IPS-15b (cell line): Measurements from ENCODE around the gene PLXDC1.

Experiments
- H3K27me3 ChIP-seq: one replicate; pipeline ENCODE4 v1.6.1; 2013; ENCODE audit warnings: low read length; ENCODE audit not compliant: control insufficient read depth, insufficient read depth
- H3K36me3 ChIP-seq: one replicate; pipeline ENCODE4 v1.6.1; 2013; ENCODE audit warnings: low read length; ENCODE audit not compliant: control insufficient read depth, insufficient read depth
- H3K4me1 ChIP-seq: one replicate; pipeline ENCODE4 v1.6.1; 2013; ENCODE audit warnings: mild to moderate bottlenecking, low read length; ENCODE audit not compliant: control insufficient read depth, insufficient read depth
- H3K4me3 ChIP-seq: one replicate; pipeline ENCODE4 v1.5.1; 2013; ENCODE audit warnings: low read depth, low read length
- H3K9ac ChIP-seq: one replicate; pipeline ENCODE4 v1.6.1; 2013; ENCODE audit warnings: low read depth, mild to moderate bottlenecking, low read length
- H3K9me3 ChIP-seq: one replicate; pipeline ENCODE4 v1.6.1; 2013; ENCODE audit warnings: mild to moderate bottlenecking, low read length; ENCODE audit not compliant: control insufficient read depth, insufficient read depth

PLXDC1 gene

DNA sequence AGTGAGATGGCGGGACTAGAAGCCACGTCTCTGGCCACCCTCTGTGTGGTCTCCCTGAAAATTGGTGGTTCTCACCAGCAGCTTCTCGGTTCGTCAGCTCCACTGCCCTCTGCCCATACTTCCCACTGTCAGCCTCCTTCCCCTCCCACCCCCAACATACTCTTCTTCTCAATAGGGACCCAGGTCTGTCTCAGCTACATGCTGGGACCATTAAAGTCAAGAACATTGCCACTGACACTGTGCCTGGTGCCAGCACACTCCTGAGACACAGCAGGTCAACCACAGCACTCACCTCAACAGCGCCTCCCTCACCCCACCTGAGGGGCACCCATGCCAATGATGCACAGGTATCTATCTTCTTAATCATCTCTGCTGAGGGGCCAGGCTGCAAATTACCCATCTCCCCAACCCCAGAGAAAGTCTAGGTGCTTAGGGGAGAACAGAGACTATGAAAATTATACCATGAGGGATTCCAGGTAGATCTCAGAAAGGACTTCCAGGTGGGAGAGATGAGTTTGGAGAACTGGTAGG is 1.3 kb downstream of the PLXDC1 start:
- peaks cover 3% of the 10 kb centered on the region for H3K4me1 ChIP-seq
- peak overlapping the region; percentile 60 for H3K4me3 ChIP-seq
- H3K9me3 ChIP-seq = no peaks in the 10 kb centered on the region
- no peaks in the 10 kb centered on the region for H3K36me3 ChIP-seq
- H3K9ac ChIP-seq = no peak overlapping the region
- H3K27me3 ChIP-seq = peaks cover 26% of the 10 kb centered on the region

DNA sequence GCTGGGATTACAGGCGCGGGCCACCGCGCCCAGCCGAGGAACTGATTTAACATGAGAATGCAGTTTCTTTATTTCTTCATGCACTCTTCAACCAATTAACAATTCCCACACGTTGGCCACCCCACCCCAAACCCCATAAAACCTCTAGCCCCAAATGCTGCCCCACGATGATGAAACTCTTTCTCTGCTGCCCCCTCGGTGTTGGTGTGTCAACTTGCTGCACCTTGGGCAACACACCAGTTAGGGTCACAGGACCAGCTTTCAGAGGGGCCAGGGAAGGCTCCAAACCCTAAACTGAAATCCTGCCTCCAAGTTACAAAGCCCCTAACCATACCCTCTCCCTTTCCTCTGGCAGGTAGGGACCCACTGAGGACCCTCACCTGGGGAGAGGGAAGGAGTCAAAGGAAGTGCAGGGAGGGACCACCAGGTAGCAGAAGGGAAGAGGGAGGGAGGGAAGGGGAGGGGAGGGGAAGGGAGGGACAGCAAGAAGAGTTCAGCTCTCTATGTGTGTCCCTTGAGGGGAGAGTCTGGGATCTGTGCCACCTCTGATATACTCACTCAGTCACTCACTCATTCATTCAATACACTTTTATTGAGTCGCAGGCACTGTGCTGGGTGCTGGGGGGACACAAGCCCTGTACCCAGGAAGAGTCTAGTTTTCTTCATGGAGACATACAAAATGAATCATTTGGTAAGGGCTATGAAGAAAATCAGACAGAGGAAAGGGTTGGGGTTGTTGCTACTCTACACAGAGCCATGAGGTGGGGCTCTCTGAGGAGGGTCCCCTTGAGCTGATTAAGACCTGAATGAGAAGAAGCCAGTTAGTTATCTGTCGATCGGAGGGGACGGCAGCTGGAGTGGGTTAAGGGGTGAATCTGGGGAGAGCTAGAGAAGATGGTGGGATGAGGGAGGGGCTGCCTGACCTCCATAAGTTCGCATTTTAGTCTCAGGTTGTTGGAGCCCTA is 3.9 kb downstream of the PLXDC1 start:
- Histone ChIP-seq H3K4me3 (no peak overlapping the region), H3K27me3 (peaks cover 26% of the 10 kb centered on the region), H3K4me1 (peaks cover 3% of the 10 kb centered on the region), H3K36me3 (no peaks in the 10 kb centered on the region), H3K9me3 (no peaks in the 10 kb centered on the region), H3K9ac (no peak overlapping the region)

DNA sequence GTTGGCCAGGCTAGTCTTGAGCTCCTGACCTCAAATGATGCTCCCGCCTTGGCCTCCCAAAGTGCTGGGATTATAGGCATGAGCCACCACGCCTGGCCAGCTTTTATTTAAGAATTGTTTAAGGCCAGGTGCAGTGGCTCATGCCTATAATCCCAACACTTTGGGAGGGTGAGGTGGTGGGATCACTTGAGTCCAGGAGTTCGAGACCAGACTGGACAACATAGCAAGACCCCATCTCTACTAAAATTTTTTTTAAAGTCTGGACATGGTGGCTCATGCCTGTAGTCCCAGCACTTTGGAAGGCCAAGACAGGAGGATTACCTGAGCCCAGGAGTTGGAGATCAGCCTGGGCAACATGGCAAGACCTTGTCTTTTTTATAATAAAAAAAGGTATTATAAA is 5.2 kb downstream of the PLXDC1 start:
- Histone ChIP-seq H3K27me3 (peaks cover 21% of the 10 kb centered on the region), H3K36me3 (no peaks in the 10 kb centered on the region), H3K4me3 (no peak overlapping the region), H3K4me1 (peaks cover 3% of the 10 kb centered on the region), H3K9me3 (no peaks in the 10 kb centered on the region), H3K9ac (no peak overlapping the region)

DNA sequence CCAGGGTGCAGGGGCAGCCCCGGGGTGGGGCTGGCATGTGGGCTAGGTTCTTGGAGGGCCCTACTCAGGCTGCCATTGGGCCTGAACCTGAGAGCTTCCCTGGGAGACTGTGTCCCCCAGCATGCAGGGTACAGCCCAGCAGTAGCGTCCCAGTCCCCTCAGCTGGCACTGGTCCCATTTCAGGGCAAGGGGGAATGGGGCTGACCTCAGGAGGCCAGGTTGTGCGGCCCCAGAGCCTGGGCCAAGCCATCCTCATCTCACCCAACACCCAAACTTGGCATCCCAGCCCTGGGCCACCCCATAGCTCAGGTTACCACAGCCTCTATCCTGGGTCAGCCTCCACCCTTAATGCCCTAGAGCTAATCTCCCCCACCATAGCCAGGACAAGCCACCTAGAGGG is 6.3 kb downstream of the PLXDC1 start:
- Histone ChIP-seq H3K4me3 (no peak overlapping the region), H3K4me1 (no peaks in the 10 kb centered on the region), H3K9ac (no peak overlapping the region), H3K36me3 (no peaks in the 10 kb centered on the region), H3K9me3 (no peaks in the 10 kb centered on the region), H3K27me3 (peaks cover 11% of the 10 kb centered on the region)

DNA sequence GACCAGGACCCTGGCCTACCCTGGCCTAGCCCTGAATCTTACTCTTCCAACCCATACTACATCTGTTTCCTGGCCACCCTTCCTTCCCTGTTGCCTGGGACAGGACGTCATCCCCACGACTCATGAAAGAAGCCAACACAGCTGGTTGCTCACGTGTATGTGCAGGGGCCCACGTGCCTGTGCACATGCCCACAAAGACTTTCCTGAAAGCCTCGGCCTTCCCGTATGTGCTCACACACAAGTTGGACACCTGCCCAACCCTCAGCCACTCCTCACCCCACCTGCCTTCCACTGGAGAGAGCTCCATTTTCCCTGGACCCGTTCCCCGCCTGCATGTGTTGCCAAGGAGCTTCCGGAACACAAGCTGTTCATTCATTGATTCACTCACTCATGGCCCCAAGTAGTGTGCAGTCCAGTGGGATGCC is 7.0 kb downstream of the PLXDC1 start:
- no peaks in the 10 kb centered on the region for H3K9me3 ChIP-seq
- H3K4me3 ChIP-seq = no peak overlapping the region
- H3K4me1 ChIP-seq = no peaks in the 10 kb centered on the region
- H3K27me3 ChIP-seq = peaks cover 4% of the 10 kb centered on the region
- H3K36me3 ChIP-seq = no peaks in the 10 kb centered on the region
- no peak overlapping the region for H3K9ac ChIP-seq

DNA sequence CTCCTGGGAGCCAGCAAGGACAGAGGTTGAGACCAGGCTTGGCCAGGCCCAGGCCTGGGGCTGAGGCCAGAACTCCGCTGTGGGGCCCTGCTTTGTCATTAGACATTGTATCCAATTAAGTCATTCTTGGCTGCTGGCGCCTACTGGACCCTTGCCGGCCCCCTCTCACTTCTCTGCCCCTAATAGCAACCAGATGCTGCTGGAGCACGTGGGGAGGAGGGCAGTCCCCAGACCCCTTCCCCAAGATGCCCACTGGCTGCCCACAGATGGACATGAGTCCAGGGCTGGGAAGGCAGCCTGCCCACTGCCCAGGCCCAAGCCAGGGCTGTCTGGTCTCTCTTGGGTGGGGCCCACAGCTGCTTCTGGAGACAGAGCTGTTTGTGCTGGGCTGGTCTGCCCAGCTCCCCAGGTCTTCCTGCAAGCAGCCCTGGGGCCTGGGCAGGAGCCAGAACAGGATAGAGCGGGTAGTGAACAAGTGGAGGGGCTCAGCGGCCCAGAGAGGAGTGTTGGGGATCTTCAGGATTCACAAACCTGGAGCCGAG is 7.8 kb downstream of the PLXDC1 start:
- Histone ChIP-seq H3K4me3 (no peak overlapping the region), H3K36me3 (no peaks in the 10 kb centered on the region), H3K4me1 (no peaks in the 10 kb centered on the region), H3K27me3 (no peaks in the 10 kb centered on the region), H3K9me3 (no peaks in the 10 kb centered on the region), H3K9ac (no peak overlapping the region)

DNA sequence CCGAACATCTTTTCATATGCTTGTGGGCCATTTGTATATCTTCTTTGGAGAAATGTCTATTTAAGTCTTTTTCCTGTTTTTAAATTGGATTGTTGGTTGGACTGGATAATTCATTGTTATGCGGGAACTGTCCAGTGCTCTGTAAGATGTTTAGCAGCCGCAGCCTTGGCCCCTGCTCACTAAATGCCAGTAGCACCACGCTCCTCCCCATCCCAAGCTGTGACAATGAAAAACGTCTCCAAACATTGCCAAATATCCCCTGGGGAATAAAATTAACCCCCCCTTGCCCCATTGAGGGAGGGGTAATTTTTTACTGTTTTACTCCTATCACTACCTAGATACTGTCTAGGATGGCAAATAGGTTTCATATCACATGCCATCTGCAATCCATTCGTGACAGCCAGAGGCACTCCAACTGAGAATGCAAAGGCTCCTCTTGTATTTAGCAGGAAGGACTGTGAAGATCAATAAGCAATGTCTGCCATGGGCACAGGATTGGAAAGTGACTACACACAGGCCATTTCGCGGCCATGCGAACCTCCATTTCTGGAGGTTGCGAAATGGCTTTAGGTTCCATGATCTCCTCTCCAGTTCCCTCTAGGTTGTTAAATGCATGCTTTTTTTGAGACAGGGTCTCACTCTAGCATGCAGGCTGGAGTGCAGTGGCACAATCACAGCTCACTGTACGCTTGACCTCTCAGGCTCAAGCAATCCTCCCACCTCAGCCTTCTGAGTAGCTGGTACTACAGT is 9.3 kb downstream of the PLXDC1 start:
- Histone ChIP-seq H3K4me3 (no peak overlapping the region), H3K36me3 (no peaks in the 10 kb centered on the region), H3K9me3 (no peaks in the 10 kb centered on the region), H3K9ac (no peak overlapping the region), H3K4me1 (no peaks in the 10 kb centered on the region), H3K27me3 (no peaks in the 10 kb centered on the region)

DNA sequence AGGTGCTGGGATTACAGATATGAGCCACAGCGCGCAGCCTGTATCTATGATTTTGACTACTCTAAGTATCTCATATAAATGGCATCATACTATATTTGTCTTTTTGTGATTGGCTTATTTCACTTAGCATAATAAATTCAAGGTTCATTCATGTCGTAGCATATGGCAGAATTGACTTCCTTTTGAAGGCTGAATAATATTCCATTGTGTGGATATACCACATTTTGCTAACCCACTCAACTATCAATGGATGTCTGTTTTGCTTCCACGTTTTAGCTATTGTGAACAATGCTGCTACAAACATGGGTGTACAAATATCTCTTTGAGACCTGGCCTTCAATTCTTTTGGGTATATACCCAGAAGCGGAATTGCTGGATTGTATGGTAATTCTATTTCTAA is 10.1 kb downstream of the PLXDC1 start:
- Histone ChIP-seq H3K36me3 (no peaks in the 10 kb centered on the region), H3K9ac (no peak overlapping the region), H3K27me3 (no peaks in the 10 kb centered on the region), H3K9me3 (no peaks in the 10 kb centered on the region), H3K4me3 (no peak overlapping the region), H3K4me1 (no peaks in the 10 kb centered on the region)

DNA sequence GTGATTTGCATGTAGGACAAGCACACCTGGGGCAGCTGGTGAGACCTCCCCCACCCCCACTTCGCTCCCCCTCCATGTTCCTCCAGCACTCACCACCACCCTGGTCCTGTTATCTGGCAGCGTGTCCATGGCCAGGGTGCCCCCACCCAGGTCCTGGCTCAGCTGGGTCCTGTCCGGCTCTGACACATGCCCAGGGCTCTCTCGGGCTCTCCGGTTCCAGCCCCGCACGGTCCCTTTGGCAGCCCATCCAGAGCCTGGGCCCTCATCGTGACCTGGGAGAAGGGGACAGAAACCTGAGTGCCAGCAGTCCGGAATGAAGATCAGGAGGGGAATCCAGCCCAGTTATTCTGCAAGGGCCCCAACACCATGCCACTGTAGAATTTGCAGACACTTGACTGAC is 11.9 kb downstream of the PLXDC1 start:
- no peaks in the 10 kb centered on the region for H3K9me3 ChIP-seq
- no peak overlapping the region for H3K4me3 ChIP-seq
- H3K9ac ChIP-seq = no peak overlapping the region
- no peaks in the 10 kb centered on the region for H3K4me1 ChIP-seq
- no peaks in the 10 kb centered on the region for H3K27me3 ChIP-seq
- H3K36me3 ChIP-seq = no peaks in the 10 kb centered on the region

DNA sequence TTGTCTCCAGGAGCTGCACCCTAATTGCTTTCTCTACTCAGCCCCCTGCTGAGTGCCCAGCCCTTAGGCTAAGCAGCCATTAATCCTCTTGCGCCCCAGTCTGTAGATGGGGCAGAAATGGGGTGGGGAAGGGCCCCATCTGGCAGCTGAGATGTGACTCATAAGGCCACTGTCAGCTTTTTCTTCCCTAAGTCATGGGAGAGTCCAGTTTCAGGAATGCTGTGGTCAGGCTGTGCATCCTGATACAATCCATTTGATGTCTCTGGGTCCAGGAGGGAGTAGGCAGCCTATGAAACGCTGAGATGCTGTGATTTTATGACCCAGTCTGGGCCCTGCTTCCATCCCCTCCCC is 12.3 kb downstream of the PLXDC1 start:
- Histone ChIP-seq H3K9me3 (no peaks in the 10 kb centered on the region), H3K27me3 (no peaks in the 10 kb centered on the region), H3K9ac (no peak overlapping the region), H3K4me3 (no peak overlapping the region), H3K4me1 (no peaks in the 10 kb centered on the region), H3K36me3 (no peaks in the 10 kb centered on the region)

DNA sequence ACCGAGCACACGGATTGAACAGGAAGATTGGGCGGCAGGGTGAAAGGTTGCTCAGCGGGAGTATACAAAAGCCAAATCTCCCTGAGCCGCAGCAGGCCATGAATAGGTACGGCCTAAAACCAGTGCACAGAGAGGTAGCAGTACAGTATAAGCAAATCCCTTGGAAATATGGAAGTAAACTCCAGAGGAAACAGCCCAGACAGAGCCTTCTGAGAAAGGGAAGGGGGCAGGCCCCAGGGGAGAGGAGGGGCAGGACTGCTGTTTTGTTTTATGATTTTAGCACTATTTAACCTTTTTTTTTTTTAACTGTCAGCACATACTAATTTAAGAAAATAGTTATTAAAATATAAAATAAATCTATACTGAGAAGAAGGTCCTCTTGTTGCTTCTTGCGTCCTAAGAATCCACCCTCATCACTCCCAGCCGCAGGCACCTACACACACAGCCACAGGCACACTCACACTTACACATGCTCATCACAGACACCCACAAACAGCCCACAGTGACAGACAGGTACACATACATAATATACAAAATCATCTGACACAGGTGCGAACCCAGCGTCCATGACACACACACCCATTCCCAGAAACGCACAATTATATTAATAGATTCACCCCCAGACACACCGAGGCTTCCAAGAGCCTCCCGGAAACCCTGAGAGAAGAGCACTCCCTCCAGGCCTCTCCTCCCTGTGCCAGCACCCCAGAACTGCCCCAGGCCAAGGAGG is 12.8 kb downstream of the PLXDC1 start:
- H3K9me3 ChIP-seq = no peaks in the 10 kb centered on the region
- no peaks in the 10 kb centered on the region for H3K27me3 ChIP-seq
- H3K9ac ChIP-seq = no peak overlapping the region
- no peaks in the 10 kb centered on the region for H3K4me1 ChIP-seq
- H3K36me3 ChIP-seq = no peaks in the 10 kb centered on the region
- no peak overlapping the region for H3K4me3 ChIP-seq
